ENCODE results near the gene DVL2. TPM values are rescaled to one million over a fixed set of nuclear protein-coding genes. Genes with fewer than 3 reads are reported as not detected.

The DVL2 gene
- total RNA-seq, 4 donors from 2014 or later, result 5.1 to 83.2 (median 53.5) TPM

GRCh38 chr17:7236808-7237207, 2.5 kb upstream of the DVL2 start:
- TF ChIP-seq CTCF (IDR thresholded peaks at IDR 0.05) (no peak), POLR2A (IDR thresholded peaks at IDR 0.05) (no peak)
- no peak for DNase-seq
- H3K4me3 ChIP-seq, result no peak overlapping the region
- no peaks in the 10 kb centered on the region for H3K36me3 ChIP-seq
- intact Hi-C loops (cut with DNase I; ENCODE audit: low total_unique reads), result no loop called here
- H3K9me3 ChIP-seq, result no peaks in the 10 kb centered on the region
- peaks cover 13 to 17% of the 10 kb centered on the region in 2 donors for H3K4me1 ChIP-seq
- H3K27me3 ChIP-seq, result no peaks in the 10 kb centered on the region
- peak overlapping the region; percentile 94 to 96 for H3K27ac ChIP-seq

DNA sequence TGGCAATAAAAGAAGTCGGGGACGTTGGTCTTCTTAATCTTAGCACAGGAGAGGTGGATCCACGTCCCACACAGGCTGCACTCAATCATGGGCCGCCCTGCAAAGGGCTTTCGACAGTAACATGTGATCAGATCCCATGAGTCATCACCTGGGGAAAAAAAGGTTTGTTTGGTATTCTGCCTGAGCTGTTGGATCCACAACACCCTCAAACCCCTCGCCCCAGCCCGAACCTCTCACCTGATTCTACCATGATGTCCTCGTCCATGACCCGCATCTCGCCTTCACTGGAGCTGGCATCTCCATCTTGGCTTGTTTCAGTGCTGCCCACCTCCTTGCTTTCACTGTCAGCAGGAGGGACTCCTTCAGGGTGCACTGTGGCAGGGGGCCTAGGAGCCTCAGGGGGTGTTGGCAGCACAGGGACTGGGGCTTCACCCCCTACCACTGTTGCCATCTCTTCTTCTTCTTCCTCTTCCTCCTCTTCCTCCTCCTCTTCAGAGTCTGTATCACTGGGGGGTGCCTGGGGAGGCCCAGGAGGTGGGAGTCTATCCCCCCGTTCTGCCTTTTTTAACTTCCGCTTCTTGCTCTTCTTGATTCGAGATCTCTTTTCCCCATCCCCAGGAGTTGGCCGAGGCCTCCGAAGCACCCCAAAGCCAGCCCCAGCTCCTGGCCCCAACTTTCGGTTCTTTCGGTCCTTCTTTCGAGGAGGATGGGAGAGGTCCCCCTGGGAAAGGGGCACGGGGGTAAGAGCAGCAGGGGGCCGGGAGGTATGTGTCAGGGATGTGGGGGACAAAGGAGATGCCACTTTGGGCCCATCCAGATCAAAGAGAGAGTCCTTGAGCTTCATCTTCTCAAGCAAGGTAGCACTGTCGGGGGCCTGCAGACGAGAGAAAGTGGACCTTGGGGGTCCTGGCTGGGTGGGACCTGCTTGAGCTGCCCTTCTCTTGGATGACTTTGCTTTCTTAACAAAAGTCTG, 1.7 kb upstream of the DVL2 start:
- Histone ChIP-seq H3K9me3 (no peaks in the 10 kb centered on the region), H3K4me1 (peaks cover 7 to 18% of the 10 kb centered on the region in 2 donors), H3K27me3 (no peaks in the 10 kb centered on the region), H3K27ac (no peak overlapping the region), H3K4me3 (no peak overlapping the region), H3K36me3 (no peaks in the 10 kb centered on the region)
- intact Hi-C loops (cut with DNase I; ENCODE audit: low total_unique reads), result no loop called here
- no peak for DNase-seq
- TF ChIP-seq CTCF (IDR thresholded peaks at IDR 0.05) (no peak), POLR2A (IDR thresholded peaks at IDR 0.05) (no peak)

DNA sequence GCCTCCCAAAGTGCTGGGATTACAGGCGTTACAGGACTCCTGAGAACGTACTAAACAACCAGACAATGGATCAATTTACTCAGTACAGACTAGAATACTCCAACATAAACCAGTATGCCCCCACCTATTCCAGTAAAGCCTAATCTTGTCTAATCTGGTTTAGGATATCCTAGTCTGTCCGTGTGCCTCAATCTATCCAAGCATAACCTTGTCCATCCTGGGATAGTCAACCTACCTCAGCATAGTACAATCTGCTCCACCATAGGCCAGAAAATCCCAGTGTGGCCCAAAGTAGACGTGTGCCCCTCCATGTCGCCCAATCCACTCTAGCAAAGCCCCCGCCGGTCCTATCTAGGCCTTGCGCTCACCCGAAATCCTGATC, 625 bp downstream of the DVL2 start:
- Histone ChIP-seq H3K9me3 (no peaks in the 10 kb centered on the region), H3K27ac (peak overlapping the region; percentile 80 to 85), H3K36me3 (no peaks in the 10 kb centered on the region), H3K27me3 (no peaks in the 10 kb centered on the region), H3K4me3 (peak overlapping the region; percentile 71 to 96), H3K4me1 (peaks cover 4 to 13% of the 10 kb centered on the region in 2 donors)
- intact Hi-C loops (cut with DNase I; ENCODE audit: low total_unique reads), result no loop called here
- TF ChIP-seq POLR2A (IDR thresholded peaks at IDR 0.05) (no peak), CTCF (IDR thresholded peaks at IDR 0.05) (no peak)
- no peak for DNase-seq

DNA sequence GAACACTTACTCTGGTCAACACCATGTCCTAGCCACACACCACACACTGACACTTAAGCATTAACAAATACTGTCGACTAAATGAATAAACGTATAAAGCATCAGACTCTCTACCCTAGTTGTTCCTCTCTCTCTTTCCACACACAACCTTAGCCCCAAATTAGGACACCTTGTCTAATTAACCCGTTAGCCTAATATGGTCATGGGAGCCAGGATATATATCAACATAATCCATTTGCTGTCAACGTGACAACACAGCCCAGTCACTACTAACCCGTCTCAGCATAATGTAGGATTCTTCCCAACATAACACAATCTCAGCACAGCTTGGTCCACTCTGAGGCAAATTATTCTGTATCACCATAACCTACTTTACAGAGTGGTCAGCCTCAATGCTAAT, 2.2 kb downstream of the DVL2 start:
- Histone ChIP-seq H3K4me3 (no peak overlapping the region), H3K36me3 (no peaks in the 10 kb centered on the region), H3K27me3 (no peaks in the 10 kb centered on the region), H3K9me3 (no peaks in the 10 kb centered on the region), H3K4me1 (peaks cover 4 to 11% of the 10 kb centered on the region in 2 donors), H3K27ac (no peak overlapping the region)
- intact Hi-C loops (cut with DNase I; ENCODE audit: low total_unique reads), result no loop called here
- TF ChIP-seq POLR2A (IDR thresholded peaks at IDR 0.05), result no peak
- no peak for TF ChIP-seq CTCF (IDR thresholded peaks at IDR 0.05)
- no peak for DNase-seq

- H3K9me3 ChIP-seq, result no peaks in the 10 kb centered on the region
- TF ChIP-seq CTCF (IDR thresholded peaks at IDR 0.05) (no peak), POLR2A (IDR thresholded peaks at IDR 0.05) (no peak)
- no peaks in the 10 kb centered on the region for H3K36me3 ChIP-seq
- H3K4me1 ChIP-seq, result peaks cover 4% of the 10 kb centered on the region in 2 donors
- H3K27me3 ChIP-seq, result no peaks in the 10 kb centered on the region
- no peak overlapping the region for H3K4me3 ChIP-seq
- no peak for DNase-seq
- no peak overlapping the region for H3K27ac ChIP-seq
- intact Hi-C loops (cut with DNase I; ENCODE audit: low total_unique reads), result no loop called here
Measured at GRCh38 chr17:7229504-7229903, 4.8 kb downstream of the DVL2 start.
